PC-3 (cell line): ENCODE results near the gene PTGS2. TPM values are rescaled to one million over a fixed set of nuclear protein-coding genes. Genes with fewer than 3 reads are reported as not detected.

ENCODE experiments used
- ATAC-seq: fragments of 200-7000 bp; cut with Tn5 transposase; 2 replicates; pipeline ENCODE4 v1.9.1; 2020; ENCODE audit warnings: mild to moderate bottlenecking, moderate library complexity
- BruUV-seq: library from RNA; stranded (reverse); fragments of 400-500 nt; replicated peaks from 2 replicates; lab custom pipeline; 2021; lab: Mats Ljungman, UMichigan
- CTCF ChIA-PET: fragments of 300-600 bp; sonication (Branson Sonifier 250); formaldehyde crosslinking; loops from one replicate; lab custom pipeline; 2022; ENCODE audit warnings: antibody characterized with exemption; lab: Charles Lee
- POLR2A ChIA-PET: fragments of 300-600 bp; sonication (Branson Sonifier 250); formaldehyde crosslinking; loops from one replicate; lab custom pipeline; 2022; ENCODE audit warnings: antibody characterized with exemption; ENCODE audit not compliant: unreplicated experiment; lab: Charles Lee
- DNase-seq: peaks from one replicate; pipeline ENCODE4 v3.0.0-alpha.2; 2015
- H2AFZ ChIP-seq: fragments of 300-600 bp; sonication (generic); 2 replicates; pipeline ENCODE4 v1.6.0; 2016; ENCODE audit warnings: antibody characterized with exemption, low read length
- H3F3A ChIP-seq: fragments of 300-600 bp; sonication (generic); one replicate; pipeline ENCODE4 v1.6.0; 2017; ENCODE audit warnings: antibody characterized with exemption, low read length, control low read depth, mild to moderate bottlenecking; ENCODE audit not compliant: unreplicated experiment
- H3K27ac ChIP-seq: fragments of 300-600 bp; sonication (generic); 2 replicates; pipeline ENCODE4 v1.5.1; 2016; ENCODE audit warnings: mild to moderate bottlenecking, low read length
- H3K27me3 ChIP-seq: fragments of 300-600 bp; sonication (generic); 2 replicates; pipeline ENCODE4 v1.6.1; 2016; ENCODE audit warnings: low read length, mixed read lengths
- H3K36me3 ChIP-seq: fragments of 300-600 bp; sonication (generic); 2 replicates; pipeline ENCODE4 v1.6.1; 2016; ENCODE audit warnings: low read depth, mixed run types, low read length, mixed read lengths
- H3K4me1 ChIP-seq: fragments of 300-600 bp; sonication (generic); 2 replicates; pipeline ENCODE4 v1.5.1; 2016; ENCODE audit warnings: low read length; ENCODE audit not compliant: insufficient read depth
- H3K4me2 ChIP-seq: fragments of 300-600 bp; sonication (generic); 2 replicates; pipeline ENCODE4 v1.6.0; 2016; ENCODE audit warnings: low read length
- H3K4me3 ChIP-seq: fragments of 300-600 bp; sonication (generic); 2 replicates; pipeline ENCODE4 v1.5.1; 2016; ENCODE audit warnings: mild to moderate bottlenecking, low read length, mixed read lengths
- H3K79me2 ChIP-seq: fragments of 300-600 bp; sonication (generic); 2 replicates; pipeline ENCODE4 v1.6.1; 2017; ENCODE audit warnings: low read length, mixed read lengths
- H3K9ac ChIP-seq: fragments of 300-600 bp; sonication (generic); 2 replicates; pipeline ENCODE4 v1.6.0; 2016; ENCODE audit warnings: mild to moderate bottlenecking, low read length
- H3K9me2 ChIP-seq: fragments of 300-600 bp; sonication (generic); replicated peaks from 2 replicates; pipeline ENCODE4 v1.6.1; 2016; ENCODE audit warnings: mixed run types, low read length, mixed read lengths
- H3K9me3 ChIP-seq: fragments of 300-600 bp; sonication (generic); 2 replicates; pipeline ENCODE4 v1.6.1; 2016; ENCODE audit warnings: low read length, mixed read lengths
- H4K20me1 ChIP-seq: fragments of 300-600 bp; sonication (generic); 2 replicates; pipeline ENCODE4 v1.6.1; 2016; ENCODE audit warnings: low read length, mixed read lengths
- EZH2 ChIP-seq: fragments of 300-600 bp; sonication (generic); IDR thresholded peaks from one replicate; pipeline ENCODE4 v1.6.1; 2017; ENCODE audit warnings: antibody characterized with exemption, mild to moderate bottlenecking, low read length; ENCODE audit not compliant: unreplicated experiment
- EZH2phosphoT487 ChIP-seq: fragments of 300-600 bp; sonication (generic); IDR thresholded peaks from 2 replicates; pipeline ENCODE4 v1.6.1; 2018; ENCODE audit warnings: mild to moderate bottlenecking, antibody characterized with exemption, low read length, borderline replicate concordance
- intact Hi-C: fragments of 100-400 bp; cut with micrococcal nuclease; formaldehyde crosslinking; loops from 2 replicates; pipeline ENCODE4 v1.9.0; 2023
- total RNA-seq: library from RNA; depleted of rRNA; stranded (reverse); fragments of >200 nt; gene quantifications from 2 replicates; pipeline ENCODE4 v1.2.3, GENCODE V29; 2014
- TF ChIP-seq, protein P1 (sequence below): fragments of 300-600 bp; sonication (generic); conservative IDR thresholded peaks from 2 replicates; pipeline ENCODE4 v1.5.1; 2017; ENCODE audit warnings: antibody characterized with exemption, low read depth, mild to moderate bottlenecking, low read length

The PTGS2 gene
- total RNA-seq, 1 experiment from 2014 or later = 7.9 TPM

DNA sequence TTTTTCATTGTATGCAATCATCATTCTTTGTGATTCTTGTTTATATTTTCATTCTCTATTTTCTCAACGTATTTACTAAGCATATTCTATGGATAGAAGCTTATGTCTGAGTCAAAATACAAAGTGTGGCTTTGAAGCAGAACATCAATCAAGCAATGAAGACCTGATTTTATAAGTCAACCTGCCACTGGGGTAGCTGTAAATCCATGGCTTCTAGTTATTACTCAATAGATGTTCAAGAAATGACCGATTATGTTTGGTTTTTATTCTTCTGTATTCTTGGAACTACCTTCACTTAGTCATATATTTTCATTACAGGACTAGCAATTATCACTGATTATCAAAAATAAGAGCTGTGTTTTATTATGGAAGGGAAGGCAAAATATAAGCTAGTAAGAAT is 20.5 kb upstream of the PTGS2 start:
- H3K27me3 ChIP-seq = no peaks in the 10 kb centered on the region
- no peaks in the 10 kb centered on the region for H3K4me1 ChIP-seq
- DNase-seq = no peak
- no peaks in the 10 kb centered on the region for H3K36me3 ChIP-seq
- ChIA-PET POLR2A (no interaction called here), CTCF (no interaction called here)
- H3F3A ChIP-seq = no peaks in the 10 kb centered on the region
- no peaks in the 10 kb centered on the region for H3K79me2 ChIP-seq
- H2AFZ ChIP-seq = no peak overlapping the region
- no peak for ATAC-seq
- no peaks in the 10 kb centered on the region for H3K9me3 ChIP-seq
- H3K9me2 ChIP-seq = no peaks in the 10 kb centered on the region
- intact Hi-C loops = no loop called here
- BruUV-seq = no TSS peak
- H3K4me2 ChIP-seq = no peak overlapping the region
- no peak overlapping the region for H3K27ac ChIP-seq
- TF ChIP-seq, protein P1, sequence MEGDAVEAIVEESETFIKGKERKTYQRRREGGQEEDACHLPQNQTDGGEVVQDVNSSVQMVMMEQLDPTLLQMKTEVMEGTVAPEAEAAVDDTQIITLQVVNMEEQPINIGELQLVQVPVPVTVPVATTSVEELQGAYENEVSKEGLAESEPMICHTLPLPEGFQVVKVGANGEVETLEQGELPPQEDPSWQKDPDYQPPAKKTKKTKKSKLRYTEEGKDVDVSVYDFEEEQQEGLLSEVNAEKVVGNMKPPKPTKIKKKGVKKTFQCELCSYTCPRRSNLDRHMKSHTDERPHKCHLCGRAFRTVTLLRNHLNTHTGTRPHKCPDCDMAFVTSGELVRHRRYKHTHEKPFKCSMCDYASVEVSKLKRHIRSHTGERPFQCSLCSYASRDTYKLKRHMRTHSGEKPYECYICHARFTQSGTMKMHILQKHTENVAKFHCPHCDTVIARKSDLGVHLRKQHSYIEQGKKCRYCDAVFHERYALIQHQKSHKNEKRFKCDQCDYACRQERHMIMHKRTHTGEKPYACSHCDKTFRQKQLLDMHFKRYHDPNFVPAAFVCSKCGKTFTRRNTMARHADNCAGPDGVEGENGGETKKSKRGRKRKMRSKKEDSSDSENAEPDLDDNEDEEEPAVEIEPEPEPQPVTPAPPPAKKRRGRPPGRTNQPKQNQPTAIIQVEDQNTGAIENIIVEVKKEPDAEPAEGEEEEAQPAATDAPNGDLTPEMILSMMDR = no peak
- TF ChIP-seq EZH2phosphoT487 = no peak
- TF ChIP-seq EZH2 = no peak
- H4K20me1 ChIP-seq = no peaks in the 10 kb centered on the region
- no peak overlapping the region for H3K4me3 ChIP-seq
- no peak overlapping the region for H3K9ac ChIP-seq

DNA sequence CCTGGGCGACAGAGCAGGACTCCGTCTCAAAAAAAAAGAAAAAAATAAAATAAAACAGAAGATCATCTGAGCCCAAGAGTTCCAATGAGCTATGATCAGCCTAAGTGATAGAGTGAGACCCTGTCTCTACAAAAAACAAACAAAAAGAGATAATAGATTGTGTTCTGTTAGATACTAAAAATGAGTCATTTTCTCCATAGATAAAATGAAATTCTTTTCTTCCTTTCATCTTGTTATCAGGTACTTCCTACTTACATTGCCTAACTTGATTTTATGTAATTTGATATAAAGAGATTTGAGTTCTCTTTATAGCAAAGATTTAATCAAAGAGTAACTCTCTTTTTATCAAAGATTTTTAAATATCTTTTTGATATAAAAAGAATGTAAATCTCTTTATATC is 19.3 kb upstream of the PTGS2 start:
- BruUV-seq = no TSS peak
- ChIA-PET POLR2A (no interaction called here), CTCF (no interaction called here)
- ATAC-seq (no peak), DNase-seq (no peak)
- Histone ChIP-seq H3F3A (no peaks in the 10 kb centered on the region), H3K79me2 (no peaks in the 10 kb centered on the region), H3K4me2 (no peak overlapping the region), H3K4me3 (no peak overlapping the region), H3K27me3 (no peaks in the 10 kb centered on the region), H3K27ac (no peak overlapping the region), H3K9me2 (no peaks in the 10 kb centered on the region), H3K4me1 (no peaks in the 10 kb centered on the region), H2AFZ (no peak overlapping the region), H3K9ac (no peak overlapping the region), H4K20me1 (no peaks in the 10 kb centered on the region), H3K9me3 (no peaks in the 10 kb centered on the region), H3K36me3 (no peaks in the 10 kb centered on the region)
- intact Hi-C loops = no loop called here
- TF ChIP-seq EZH2phosphoT487 = no peak
- TF ChIP-seq, protein P1 = no peak
- TF ChIP-seq EZH2 = no peak

DNA sequence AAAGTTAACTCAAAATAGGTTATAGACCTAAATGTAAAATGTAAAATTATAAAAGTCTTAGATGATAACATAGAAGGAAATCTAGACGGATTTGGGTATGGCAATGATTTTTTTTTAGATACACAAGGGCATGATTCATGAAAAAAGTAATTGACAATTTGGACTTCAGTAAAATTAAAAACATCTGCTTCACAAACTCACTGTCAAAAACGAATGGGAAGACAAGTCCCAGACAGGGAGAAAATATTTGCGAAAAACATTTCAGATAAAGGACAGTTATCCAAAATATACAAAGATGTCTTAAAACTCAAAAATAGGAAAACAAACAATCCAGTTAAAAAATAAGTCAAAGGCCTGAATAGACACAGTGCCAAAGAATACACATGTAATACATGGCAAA is 9.7 kb upstream of the PTGS2 start:
- H3K4me2 ChIP-seq = no peak overlapping the region
- H3K36me3 ChIP-seq = no peaks in the 10 kb centered on the region
- TF ChIP-seq EZH2 = no peak
- no peak for TF ChIP-seq EZH2phosphoT487
- TF ChIP-seq, protein P1 = no peak
- no peaks in the 10 kb centered on the region for H4K20me1 ChIP-seq
- H2AFZ ChIP-seq = no peak overlapping the region
- H3K4me3 ChIP-seq = no peak overlapping the region
- POLR2A ChIA-PET = no interaction called here
- DNase-seq = no peak
- no peak overlapping the region for H3K27ac ChIP-seq
- H3K9ac ChIP-seq = no peak overlapping the region
- no peaks in the 10 kb centered on the region for H3K4me1 ChIP-seq
- H3K27me3 ChIP-seq = no peaks in the 10 kb centered on the region
- ATAC-seq = no peak
- H3K79me2 ChIP-seq = no peaks in the 10 kb centered on the region
- H3K9me3 ChIP-seq = no peaks in the 10 kb centered on the region
- BruUV-seq = no TSS peak
- H3F3A ChIP-seq = no peaks in the 10 kb centered on the region
- no peaks in the 10 kb centered on the region for H3K9me2 ChIP-seq
- intact Hi-C loops = no loop called here
- CTCF ChIA-PET = no interaction called here
